Retina (tissue), 1 donor: ENCODE data around the gene SIVA1.

Experiments
- DNase-seq: peaks from one replicate; pipeline ENCODE4 v3.0.0-alpha.2; 2016

The SIVA1 gene

GRCh38 chr14:104771918-104772706 is 19.2 kb downstream of the SIVA1 start:
- DNase-seq = no peak

GRCh38 chr14:104772707-104773504 is 20.0 kb downstream of the SIVA1 start:
- DNase-seq = no peak

GRCh38 chr14:104773505-104774452 is 20.8 kb downstream of the SIVA1 start:
- DNase-seq = no peak

- no peak for DNase-seq
Measured at GRCh38 chr14:104774453-104775072, 21.6 kb downstream of the SIVA1 start.

- no peak for DNase-seq
Measured at GRCh38 chr14:104775073-104775489, 22.1 kb downstream of the SIVA1 start.

GRCh38 chr14:104776481-104776880 is 23.5 kb downstream of the SIVA1 start:
- no peak for DNase-seq

GRCh38 chr14:104776961-104777807 is 24.2 kb downstream of the SIVA1 start:
- DNase-seq = no peak

- DNase-seq = no peak
Measured at GRCh38 chr14:104777808-104778249, 24.9 kb downstream of the SIVA1 start.

- no peak for DNase-seq
Measured at GRCh38 chr14:104778694-104779331, 25.9 kb downstream of the SIVA1 start.

- no peak for DNase-seq
Measured at GRCh38 chr14:104779776-104780512, 27.0 kb downstream of the SIVA1 start.

GRCh38 chr14:104780513-104781030 is 27.6 kb downstream of the SIVA1 start:
- no peak for DNase-seq

GRCh38 chr14:104781271-104782077 is 28.5 kb downstream of the SIVA1 start:
- DNase-seq = peak; percentile 3

- DNase-seq = peak; percentile 3
Measured at GRCh38 chr14:104782086-104782807, 29.3 kb downstream of the SIVA1 start.

- DNase-seq = no peak
Measured at GRCh38 chr14:104782808-104783139, 29.8 kb downstream of the SIVA1 start.

GRCh38 chr14:104783484-104784217 is 30.7 kb downstream of the SIVA1 start:
- no peak for DNase-seq

GRCh38 chr14:104784218-104784568 is 31.2 kb downstream of the SIVA1 start:
- no peak for DNase-seq

GRCh38 chr14:104784846-104785707 is 32.1 kb downstream of the SIVA1 start:
- DNase-seq = peak; percentile 3
